ENCODE data around the gene TLCD3B. TPM values are rescaled to one million over a fixed set of nuclear protein-coding genes. Genes with fewer than 3 reads are reported as not detected.

Gene TLCD3B
- total and polyA plus RNA-seq, 9 of the 15 experiments (the other 6 are each of a cell fraction or from before 2014, with no cell fraction given) = 0.10 to 0.52 (median 0.23) TPM; not detected in 4

GRCh38 chr16:30065943-30066760 lies 35.1 kb upstream of the TLCD3B start (continued):
- no peak for TF ChIP-seq CEBPG (CRISPR knock-in tag; IDR thresholded peaks at IDR 0.05)
- TF ChIP-seq CEBPG (tag; conservative IDR thresholded peaks at IDR 0.05 in 1 of 2, IDR thresholded peaks at IDR 0.05 in 1 of 2) = peak in 1 of 2 experiments; percentile 20; a peak in 1 of 4 replicates
- TF ChIP-seq ESRRA (IDR thresholded peaks at IDR 0.05; ENCODE audit: borderline replicate concordance, low read depth) = peak; percentile 95
- TF ChIP-seq RBM17 (IDR thresholded peaks at IDR 0.05; ENCODE audit: borderline replicate concordance, low read depth, low read length) = no peak
- peak; percentile 82 for TF ChIP-seq SMARCA4 (IDR thresholded peaks at IDR 0.05)
- no peak for TF ChIP-seq MTA3 (IDR thresholded peaks at IDR 0.05; ENCODE audit: borderline replicate concordance)
- 0 out of 2 replicates have a peak, but pooled peaks have one; percentile 40 for TF ChIP-seq ZBTB9 (CRISPR knock-in tag; IDR thresholded peaks at IDR 0.05)
- no peak for TF ChIP-seq ZBTB49 (CRISPR knock-in tag; IDR thresholded peaks at IDR 0.05; ENCODE audit: borderline replicate concordance)
- TF ChIP-seq HEY1 (CRISPR knock-in tag; IDR thresholded peaks at IDR 0.05; ENCODE audit: borderline replicate concordance) = no peak
- no peak for TF ChIP-seq SRSF1 (IDR thresholded peaks at IDR 0.05; ENCODE audit: low read depth, low read length)
- TF ChIP-seq, protein P1, sequence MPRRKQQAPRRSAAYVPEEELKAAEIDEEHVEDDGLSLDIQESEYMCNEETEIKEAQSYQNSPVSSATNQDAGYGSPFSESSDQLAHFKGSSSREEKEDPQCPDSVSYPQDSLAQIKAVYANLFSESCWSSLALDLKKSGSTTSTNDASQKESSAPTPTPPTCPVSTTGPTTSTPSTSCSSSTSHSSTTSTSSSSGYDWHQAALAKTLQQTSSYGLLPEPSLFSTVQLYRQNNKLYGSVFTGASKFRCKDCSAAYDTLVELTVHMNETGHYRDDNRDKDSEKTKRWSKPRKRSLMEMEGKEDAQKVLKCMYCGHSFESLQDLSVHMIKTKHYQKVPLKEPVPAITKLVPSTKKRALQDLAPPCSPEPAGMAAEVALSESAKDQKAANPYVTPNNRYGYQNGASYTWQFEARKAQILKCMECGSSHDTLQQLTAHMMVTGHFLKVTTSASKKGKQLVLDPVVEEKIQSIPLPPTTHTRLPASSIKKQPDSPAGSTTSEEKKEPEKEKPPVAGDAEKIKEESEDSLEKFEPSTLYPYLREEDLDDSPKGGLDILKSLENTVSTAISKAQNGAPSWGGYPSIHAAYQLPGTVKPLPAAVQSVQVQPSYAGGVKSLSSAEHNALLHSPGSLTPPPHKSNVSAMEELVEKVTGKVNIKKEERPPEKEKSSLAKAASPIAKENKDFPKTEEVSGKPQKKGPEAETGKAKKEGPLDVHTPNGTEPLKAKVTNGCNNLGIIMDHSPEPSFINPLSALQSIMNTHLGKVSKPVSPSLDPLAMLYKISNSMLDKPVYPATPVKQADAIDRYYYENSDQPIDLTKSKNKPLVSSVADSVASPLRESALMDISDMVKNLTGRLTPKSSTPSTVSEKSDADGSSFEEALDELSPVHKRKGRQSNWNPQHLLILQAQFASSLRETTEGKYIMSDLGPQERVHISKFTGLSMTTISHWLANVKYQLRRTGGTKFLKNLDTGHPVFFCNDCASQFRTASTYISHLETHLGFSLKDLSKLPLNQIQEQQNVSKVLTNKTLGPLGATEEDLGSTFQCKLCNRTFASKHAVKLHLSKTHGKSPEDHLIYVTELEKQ (CRISPR knock-in tag; IDR thresholded peaks at IDR 0.05) = no peak
- TF ChIP-seq RBBP5 (IDR thresholded peaks at IDR 0.05; ENCODE audit: borderline replicate concordance, insufficient read depth, low read length, poor library complexity, severe bottlenecking) = no peak
- TF ChIP-seq ARID4B (CRISPR knock-in tag; IDR thresholded peaks at IDR 0.05) = peak; percentile 9; the same call in 1 of the 2 replicates
- peak; percentile 0; the same call in 1 of the 2 replicates for TF ChIP-seq ZNF324 (CRISPR knock-in tag; IDR thresholded peaks at IDR 0.05)

Measured in K562 (cell line).